LNCaP clone FGC (cell line): ENCODE results near the gene MGAT5B.

Experiments used
- DNase-seq: peaks from one replicate; pipeline ENCODE4 v3.0.0-alpha.2; 2011; ENCODE audit warnings: low read depth
- H3K4me3 ChIP-seq: 2 replicates; pipeline ENCODE4 v1.5.1; 2011; ENCODE audit warnings: mild to moderate bottlenecking, low read depth, low read length, control low read depth
- CTCF ChIP-seq: IDR thresholded peaks from 2 replicates; pipeline ENCODE4 v1.5.1; 2012; ENCODE audit warnings: mild to moderate bottlenecking; ENCODE audit not compliant: control insufficient read depth, insufficient read depth; ENCODE audit errors: extremely low read depth

Gene MGAT5B

GRCh38 chr17:76892329-76892728 lies 24.1 kb downstream of the MGAT5B start:
- DNase-seq, result no peak
- no peak for TF ChIP-seq CTCF
- H3K4me3 ChIP-seq, result no peak overlapping the region

- DNase-seq, result no peak
- no peak for TF ChIP-seq CTCF
- H3K4me3 ChIP-seq, result no peak overlapping the region
Measured at GRCh38 chr17:76893623-76894334, 25.6 kb downstream of the MGAT5B start.

- H3K4me3 ChIP-seq, result no peak overlapping the region
- no peak for TF ChIP-seq CTCF
- no peak for DNase-seq
Measured at GRCh38 chr17:76894842-76895241, 26.6 kb downstream of the MGAT5B start.

GRCh38 chr17:76897023-76897422 lies 28.8 kb downstream of the MGAT5B start:
- TF ChIP-seq CTCF, result no peak
- no peak overlapping the region for H3K4me3 ChIP-seq
- no peak for DNase-seq

GRCh38 chr17:76899414-76899813 lies 31.2 kb downstream of the MGAT5B start:
- TF ChIP-seq CTCF, result no peak

GRCh38 chr17:76900723-76901122 lies 32.5 kb downstream of the MGAT5B start:
- H3K4me3 ChIP-seq, result no peak overlapping the region
- TF ChIP-seq CTCF, result no peak
- no peak for DNase-seq

More at GRCh38 chr17:76899414-76899813, 31.2 kb downstream of the MGAT5B start:
- no peak overlapping the region for H3K4me3 ChIP-seq
- DNase-seq, result no peak
